GM18870 (cell line): ENCODE measurements around the gene OR2T34.
"Not testable (repeated sequence)": the region's sequence is repeated elsewhere in the genome, so short reads cannot be mapped to it uniquely, and the experiment has no call there.

ENCODE experiments used
- ATAC-seq: cut with Tn5 transposase; IDR thresholded peaks from one replicate; pipeline ENCODE4 v1.9.1; 2021; ENCODE audit warnings: moderate library complexity; ENCODE audit not compliant: unreplicated experiment

Gene OR2T34

GRCh38 chr1:248574657-248575056, at the start of gene OR2T34:
TSS of gene OR2T34 (minus strand) at chr1:248574757. CDS start at chr1:248574757, 0 bp downstream.
- ATAC-seq, result not testable (repeated sequence)

DNA sequence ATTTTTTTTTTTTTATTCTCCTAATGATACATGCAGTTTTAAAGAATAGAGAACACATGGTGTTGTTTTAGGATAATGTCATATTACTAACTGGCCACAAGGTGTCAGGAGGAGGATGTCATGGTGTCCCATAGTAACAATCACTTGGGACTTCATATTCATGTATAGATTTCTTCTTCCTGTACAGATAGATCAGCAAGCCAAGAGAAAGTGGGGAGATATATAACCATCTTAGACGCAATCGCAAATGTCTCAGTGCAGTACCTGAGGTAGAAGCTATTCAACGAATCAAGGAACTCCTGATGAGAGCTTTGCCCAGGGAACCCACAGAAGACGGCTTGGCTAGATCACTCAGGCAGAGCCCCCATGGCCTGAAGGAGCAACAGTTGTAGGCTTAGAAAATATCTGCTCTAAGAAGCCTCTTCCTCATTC, 48.0 kb upstream of the OR2T34 start:
- peak; percentile 96 for ATAC-seq

- ATAC-seq, result no peak
These were observed 47.2 kb upstream of the OR2T34 start for GRCh38 chr1:248621770-248622169.

GRCh38 chr1:248618878-248619277, 44.3 kb upstream of the OR2T34 start:
- ATAC-seq, result no peak

DNA sequence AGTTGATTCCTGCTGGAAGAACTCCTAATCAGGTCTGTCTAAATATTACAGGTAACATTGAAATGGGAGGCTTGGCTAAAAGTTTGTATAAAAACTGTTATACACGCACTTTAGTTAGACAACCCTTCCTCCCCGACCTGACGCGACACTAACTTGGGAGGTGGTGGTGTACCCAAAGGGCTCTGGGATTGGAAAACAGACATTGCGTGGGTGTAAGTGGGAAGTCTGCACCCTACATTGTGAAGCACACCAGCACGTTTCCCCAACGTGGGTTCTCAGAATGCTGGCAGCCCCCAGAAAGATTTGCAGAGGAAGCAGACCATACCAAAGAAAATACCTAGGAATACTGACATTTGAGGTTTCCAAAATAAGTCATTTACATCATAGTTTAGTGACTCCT, 43.6 kb upstream of the OR2T34 start:
- ATAC-seq, result no peak

GRCh38 chr1:248613742-248614141, 39.2 kb upstream of the OR2T34 start:
- peak; percentile 74 for ATAC-seq

DNA sequence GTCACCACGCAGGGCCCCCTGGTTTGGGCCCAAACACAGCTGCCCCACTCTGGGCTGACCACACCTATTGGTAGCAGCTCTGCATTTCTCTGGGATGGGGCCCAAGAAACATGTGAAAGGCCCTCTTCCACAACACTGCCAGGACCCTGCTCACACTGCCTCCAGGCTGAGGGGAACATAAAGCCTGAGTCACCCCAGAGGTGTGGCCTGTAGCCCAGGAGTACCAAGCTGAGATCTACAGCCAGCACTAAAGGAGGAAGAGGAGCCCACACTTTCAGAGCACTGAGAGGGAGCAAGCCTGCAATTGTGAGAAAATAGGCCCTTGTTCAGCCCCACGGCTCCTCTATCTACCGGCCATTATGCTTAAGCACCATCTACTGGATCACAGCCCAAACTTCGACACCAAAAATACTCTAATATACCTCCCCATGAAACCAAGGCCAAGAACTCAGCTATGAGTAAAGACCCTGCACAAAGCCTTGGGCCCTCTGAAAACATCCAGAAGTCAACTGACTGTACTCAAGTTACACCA, 37.4 kb upstream of the OR2T34 start:
- ATAC-seq, result no peak

- ATAC-seq, result no peak
These were observed 35.7 kb upstream of the OR2T34 start for GRCh38 chr1:248610301-248610700.

DNA sequence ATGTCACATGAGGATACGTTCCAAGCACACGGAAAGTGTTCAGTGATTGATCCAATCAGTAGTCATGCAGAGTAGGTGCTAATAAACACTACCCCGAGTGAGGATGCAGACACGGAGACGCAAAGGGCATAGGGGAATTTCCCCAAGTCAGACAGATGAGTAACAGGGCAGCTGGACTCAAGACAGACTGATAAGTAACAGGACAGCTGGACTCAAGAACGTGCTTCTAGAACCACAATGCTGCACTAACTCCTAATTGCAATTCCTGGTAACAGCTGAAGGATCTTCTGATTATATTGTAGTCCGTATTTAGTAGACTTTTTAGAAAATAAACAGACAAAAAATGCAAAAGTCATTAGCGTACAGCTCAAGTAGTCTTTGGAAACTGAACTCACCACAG, 24.8 kb upstream of the OR2T34 start:
- ATAC-seq, result no peak

DNA sequence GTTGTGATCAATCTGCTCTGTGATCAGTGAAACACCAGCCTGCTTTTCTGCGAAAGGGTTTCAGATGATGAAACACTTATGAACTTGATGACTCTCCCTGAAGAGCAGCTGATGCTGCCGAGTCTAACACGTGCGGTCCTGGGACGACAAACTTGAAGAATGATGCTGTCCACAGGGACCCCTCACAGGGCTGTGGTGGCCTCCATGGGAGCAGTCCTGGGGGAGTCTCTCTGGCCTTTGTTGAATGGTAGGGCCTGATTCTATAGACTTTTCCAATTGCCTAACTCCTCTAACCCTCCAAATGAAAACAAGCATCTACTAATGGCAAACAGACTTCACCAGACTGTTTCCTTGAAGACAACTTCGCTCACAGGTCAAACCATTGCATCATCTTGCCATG, 23.0 kb upstream of the OR2T34 start, which contains the start of gene OR2T10:
OR2T10 (minus strand) TSS at position 112 of the 400 bp plus-strand sequence. CDS start 3,932 bp downstream, outside the sequence.
- ATAC-seq, result no peak

DNA sequence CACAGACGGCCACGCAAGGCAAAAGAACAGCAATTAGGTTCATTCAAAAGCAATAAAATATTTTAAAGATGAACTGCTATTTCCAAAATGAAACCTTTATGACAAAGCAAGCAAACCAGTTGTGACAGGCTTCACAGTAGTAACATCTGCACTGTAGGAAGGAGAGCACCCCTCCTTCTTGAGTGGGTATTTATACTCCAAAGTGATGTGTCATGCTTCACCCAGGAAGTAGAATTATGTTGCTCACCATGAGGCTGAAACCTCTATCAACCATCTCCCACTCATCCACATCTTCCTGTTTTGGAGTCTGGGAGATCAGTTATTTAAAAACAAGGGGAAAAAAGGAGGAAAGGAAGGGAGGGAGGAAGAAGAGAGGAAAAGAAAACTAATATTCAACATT, 22.1 kb upstream of the OR2T34 start:
- no peak for ATAC-seq

DNA sequence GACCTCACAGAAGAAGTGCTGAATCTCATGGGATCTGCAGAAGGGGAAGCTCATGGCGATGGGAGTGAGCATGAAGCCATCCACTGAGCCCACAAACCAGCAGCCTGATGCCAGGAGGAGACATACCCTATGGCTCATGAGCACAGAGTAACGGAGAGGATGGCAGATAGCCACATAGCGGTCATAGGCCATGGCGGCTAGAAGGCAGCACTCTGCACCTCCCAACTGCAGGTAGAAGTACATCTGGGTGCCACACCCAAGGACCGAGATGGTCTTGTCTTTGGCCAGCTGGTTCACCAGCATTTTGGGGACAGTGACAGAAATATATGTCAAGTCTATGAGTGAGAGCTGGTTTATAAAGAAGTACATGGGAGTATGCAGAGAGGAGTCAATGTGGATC, 18.7 kb upstream of the OR2T34 start:
- no peak for ATAC-seq

GRCh38 chr1:248592655-248593054, 18.1 kb upstream of the OR2T34 start:
- no peak for ATAC-seq

DNA sequence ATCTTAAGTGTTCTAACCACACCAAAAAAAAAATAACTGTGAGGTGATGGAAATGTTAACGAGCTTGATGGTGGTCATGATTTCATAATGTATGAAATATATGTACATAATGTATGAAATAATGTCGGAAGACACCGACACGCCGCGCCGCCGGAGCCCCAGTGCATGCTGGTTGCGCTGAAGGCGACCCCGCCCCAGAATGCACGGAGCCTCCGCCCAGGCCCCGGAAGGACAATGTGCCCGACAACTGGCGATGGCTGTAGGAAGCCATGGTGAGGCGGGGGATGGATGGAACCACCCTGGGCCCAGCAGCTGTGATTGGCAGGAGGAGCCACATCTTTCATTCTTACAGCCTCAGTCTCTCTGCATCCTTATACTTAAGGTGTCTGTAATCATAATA, 15.5 kb upstream of the OR2T34 start:
- ATAC-seq, result no peak

DNA sequence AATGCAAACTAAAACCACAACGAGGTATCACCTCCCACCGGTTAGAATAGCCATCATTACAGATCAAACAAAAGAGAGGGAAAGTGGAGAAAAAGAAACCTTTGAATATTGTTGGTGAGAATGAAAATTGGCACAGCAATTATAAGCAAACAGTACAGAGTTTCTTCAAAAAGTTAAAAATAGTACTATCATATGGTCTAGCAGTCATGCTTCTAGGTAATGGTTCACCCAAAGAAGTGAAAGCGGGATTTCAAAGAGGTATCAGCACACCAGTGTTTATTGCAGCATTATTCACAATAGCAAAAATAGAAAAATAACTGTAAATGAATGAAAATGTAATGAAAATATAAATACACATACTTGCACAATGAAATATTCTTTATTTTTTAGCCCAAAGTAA, 14.8 kb upstream of the OR2T34 start:
- ATAC-seq, result no peak

GRCh38 chr1:248585266-248585665, 10.7 kb upstream of the OR2T34 start:
- no peak for ATAC-seq

- no peak for ATAC-seq
These were observed 1.9 kb upstream of the OR2T34 start for GRCh38 chr1:248576260-248576980.

DNA sequence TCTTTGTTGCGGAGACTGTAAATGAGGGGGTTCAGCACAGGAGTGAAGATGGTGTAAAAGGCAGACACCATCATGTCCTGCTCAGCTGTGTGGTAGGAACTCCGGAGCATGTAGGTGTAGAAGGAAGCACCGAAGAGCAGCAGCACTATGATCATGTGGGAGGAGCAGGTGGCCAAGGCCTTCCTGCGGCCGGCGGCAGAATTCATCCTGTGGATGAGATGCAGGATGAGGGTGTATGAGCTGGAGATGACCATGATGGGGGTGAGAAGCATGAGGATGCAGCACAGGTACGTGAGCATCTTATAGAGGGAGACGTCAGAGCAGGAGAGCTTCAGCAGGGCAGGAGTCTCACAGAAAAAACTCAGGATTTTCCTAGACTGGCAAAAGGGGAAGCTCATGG, 701 bp downstream of the OR2T34 start:
- ATAC-seq, result not testable (repeated sequence)

DNA sequence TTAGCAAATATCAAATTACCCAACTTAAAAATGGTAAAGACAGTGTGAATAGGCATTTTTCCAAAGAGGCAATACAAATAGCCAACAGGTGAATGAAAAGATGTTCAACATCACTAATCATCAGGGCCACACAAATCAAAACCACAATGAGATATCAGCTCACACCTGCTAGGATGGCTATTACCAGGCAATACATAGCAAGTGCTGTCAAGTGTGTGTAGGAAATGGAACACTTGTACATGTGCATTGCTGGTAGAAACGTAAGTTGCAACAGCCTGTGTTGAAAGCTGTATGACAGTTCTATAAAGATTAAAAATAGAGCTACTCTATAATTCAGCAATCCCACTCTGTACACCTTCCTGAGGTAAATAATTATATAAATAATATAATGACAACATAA, 2.5 kb downstream of the OR2T34 start:
- peak; percentile 88 for ATAC-seq

DNA sequence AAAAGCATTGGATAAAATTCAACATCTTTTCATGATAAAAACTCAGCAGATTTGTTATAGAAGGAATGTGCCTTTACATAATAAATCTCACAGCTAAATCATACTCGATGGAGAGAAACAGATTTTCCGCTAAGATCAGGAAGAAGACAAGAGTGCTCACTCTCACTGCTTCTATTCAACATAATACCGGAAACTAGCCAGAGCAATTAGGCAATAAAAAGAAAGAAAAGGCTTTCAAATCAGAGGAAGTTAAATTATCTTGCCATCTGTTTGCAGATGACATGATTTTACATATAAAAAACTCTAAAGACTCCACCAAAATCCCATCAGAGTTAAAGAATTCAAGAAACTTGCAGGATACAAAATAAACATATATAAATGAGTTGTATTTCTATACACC, 3.7 kb downstream of the OR2T34 start:
- not testable (repeated sequence) for ATAC-seq

GRCh38 chr1:248569049-248569448, 5.5 kb downstream of the OR2T34 start:
- ATAC-seq, result not testable (repeated sequence)

- ATAC-seq, result peak; percentile 70
These were observed 8.8 kb downstream of the OR2T34 start for GRCh38 chr1:248565530-248566373.
